Kidney (tissue), 14 donors: ENCODE results near the gene TEX9. TPM values are rescaled to one million over a fixed set of nuclear protein-coding genes. Genes with fewer than 3 reads are reported as not detected.
A peak's percentile ranks its signal among the peaks of the same experiment; 100 is the strongest.

Source experiments
- DNase-seq, 5 donors: peaks; one replicate each; pipeline ENCODE4 v3.0.0-alpha.2; 2013 to 2020
- FAIRE-seq: peaks from 2 replicates; lab custom pipeline; 2012; peaks lifted over from hg19 to GRCh38; lab: Jason Lieb, UNC
- H3K27ac ChIP-seq, 2 donors: one replicate each; pipeline ENCODE4 v1.7.0; 2013; ENCODE audit warnings: low read depth in 2 of 2, low read length in 2 of 2, inconsistent platforms in 1 of 2
- H3K27me3 ChIP-seq: one replicate; pipeline ENCODE4 v1.7.1; 2013; ENCODE audit warnings: low read length, inconsistent platforms; ENCODE audit not compliant: control insufficient read depth, insufficient read depth
- H3K36me3 ChIP-seq, 3 donors: one replicate each; pipeline versions ENCODE4 v1.7.0 to v1.7.1; 2013; ENCODE audit warnings: low read length in 3 of 3, control low read depth in 1 of 3, inconsistent platforms in 1 of 3; ENCODE audit not compliant: insufficient read depth in 3 of 3, control insufficient read depth in 2 of 3
- H3K4me1 ChIP-seq, 3 donors: one replicate each; pipeline versions ENCODE4 v1.7.0 to v1.7.1; 2013; ENCODE audit warnings: low read length in 3 of 3, inconsistent platforms in 1 of 3, low read depth in 1 of 3; ENCODE audit not compliant: control insufficient read depth in 2 of 3, insufficient read depth in 2 of 3
- H3K4me3 ChIP-seq, 3 donors: one replicate each; pipeline versions ENCODE4 v1.7.0 to v1.8.1; 2013; ENCODE audit warnings: low read length in 3 of 3, control low read depth in 1 of 3, inconsistent platforms in 1 of 3
- H3K9ac ChIP-seq, 3 donors: one replicate each; pipeline versions ENCODE4 v1.7.0 to v1.7.1; 2013; ENCODE audit warnings: low read length in 3 of 3, control low read depth in 1 of 3, inconsistent platforms in 1 of 3
- H3K9me3 ChIP-seq, 3 donors: one replicate each; pipeline versions ENCODE4 v1.7.0 to v1.7.1; 2013; ENCODE audit warnings: low read length in 3 of 3, control low read depth in 1 of 3, inconsistent platforms in 1 of 3; ENCODE audit not compliant: control insufficient read depth in 2 of 3, insufficient read depth in 1 of 3
- intact Hi-C: fragments of 100-400 bp; cut with DNase I; formaldehyde crosslinking; loops from one replicate; pipeline ENCODE4 v1.11.1; 2022
- polyA plus RNA-seq: library from polyadenylated mRNA; stranded (reverse); fragments of 350-450 nt; fragmentation: Illumina TruSeq; extraction: RNeasy Lipid Tissue Mini Kit (QIAGEN cat#74804); gene quantifications from one replicate; pipeline ENCODE4 v1.2.3, GENCODE V29; 2014; ENCODE audit warnings: low read depth, low replicate concordance; ENCODE audit not compliant: insufficient read depth
- total RNA-seq: library from RNA; stranded (reverse); fragmentation: NEBNext Ultra II Directional; extraction: Animal tissue kit (Norgen Biotek cat#: 25700); gene quantifications from one replicate; pipeline ENCODE4 v1.2.1, GENCODE V29; 2021
- TF ChIP-seq, protein P1 (sequence below): IDR thresholded peaks from 3 replicates; pipeline ENCODE4 v1.5.1; 2012; ENCODE audit warnings: mild to moderate bottlenecking, moderate library complexity, borderline replicate concordance; ENCODE audit not compliant: insufficient read depth; ENCODE audit errors: extremely low read depth
- donor health status: control.
- donor health status: control.
- donor health status: control.
- donor health status: control.
- donor health status: control.
- donor health status: DM: yes; HTN: yes; CAD: no.
- donor health status: Normal renal cell carcinoma (clear cell type).

The TEX9 gene
- total and polyA plus RNA-seq, 2 donors from 2014 or later: 9.4 to 35.2 TPM

DNA sequence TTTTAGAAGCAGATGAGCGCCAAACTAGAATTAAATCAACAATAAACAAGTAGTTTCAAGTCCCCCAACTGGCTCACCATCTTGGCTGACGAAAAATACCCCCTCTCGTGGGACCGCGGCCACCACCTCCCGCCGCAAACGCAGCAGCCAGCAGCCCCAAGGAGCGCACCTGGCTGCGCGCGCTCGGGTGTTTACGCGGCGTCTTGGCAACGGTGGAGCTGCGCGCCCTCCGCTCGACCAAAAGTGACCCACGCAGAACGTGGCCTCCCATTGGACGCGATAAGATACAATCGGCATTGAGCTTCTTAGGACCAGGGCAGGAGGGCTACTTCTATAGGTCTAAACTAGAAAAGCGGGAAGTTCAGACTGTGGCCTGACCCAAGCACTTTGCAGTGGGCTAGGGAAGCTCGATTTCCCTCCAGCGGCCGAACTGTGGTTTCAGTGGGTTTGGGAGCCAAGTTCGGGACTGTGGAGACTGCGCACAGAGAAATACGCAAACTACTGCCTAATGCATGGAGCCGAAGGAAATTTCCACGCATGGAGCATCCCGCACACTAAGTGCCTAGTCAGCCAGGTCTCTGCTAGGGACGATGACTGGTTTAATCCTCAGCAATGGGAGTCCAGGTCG lies 99.8 kb downstream of the TEX9 start, which contains the start of gene MNS1:
Gene MNS1 (minus strand): TSS at position 245 of the 628 bp plus-strand sequence. CDS start 165 bp downstream, at position 80.
- peak within 1 kb of the TSS; percentile 79 to 94 (median 93) for H3K4me3 ChIP-seq
- intact Hi-C loops: no loop called here
- no peak within 1 kb of the TSS for H3K27ac ChIP-seq
- no peaks in the 10 kb centered on the region for H3K27me3 ChIP-seq
- peak; percentile 79 for FAIRE-seq
- H3K36me3 ChIP-seq: no peaks in the 10 kb centered on the region
- H3K9ac ChIP-seq: peak within 1 kb of the TSS; percentile 35 to 95 (median 80)
- H3K4me1 ChIP-seq: peaks cover 0 to 11% (median 5%) of the 10 kb centered on the region in 3 donors
- TF ChIP-seq, protein P1, sequence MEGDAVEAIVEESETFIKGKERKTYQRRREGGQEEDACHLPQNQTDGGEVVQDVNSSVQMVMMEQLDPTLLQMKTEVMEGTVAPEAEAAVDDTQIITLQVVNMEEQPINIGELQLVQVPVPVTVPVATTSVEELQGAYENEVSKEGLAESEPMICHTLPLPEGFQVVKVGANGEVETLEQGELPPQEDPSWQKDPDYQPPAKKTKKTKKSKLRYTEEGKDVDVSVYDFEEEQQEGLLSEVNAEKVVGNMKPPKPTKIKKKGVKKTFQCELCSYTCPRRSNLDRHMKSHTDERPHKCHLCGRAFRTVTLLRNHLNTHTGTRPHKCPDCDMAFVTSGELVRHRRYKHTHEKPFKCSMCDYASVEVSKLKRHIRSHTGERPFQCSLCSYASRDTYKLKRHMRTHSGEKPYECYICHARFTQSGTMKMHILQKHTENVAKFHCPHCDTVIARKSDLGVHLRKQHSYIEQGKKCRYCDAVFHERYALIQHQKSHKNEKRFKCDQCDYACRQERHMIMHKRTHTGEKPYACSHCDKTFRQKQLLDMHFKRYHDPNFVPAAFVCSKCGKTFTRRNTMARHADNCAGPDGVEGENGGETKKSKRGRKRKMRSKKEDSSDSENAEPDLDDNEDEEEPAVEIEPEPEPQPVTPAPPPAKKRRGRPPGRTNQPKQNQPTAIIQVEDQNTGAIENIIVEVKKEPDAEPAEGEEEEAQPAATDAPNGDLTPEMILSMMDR: no peak
- no peaks in the 10 kb centered on the region for H3K9me3 ChIP-seq
- peak; percentile 94 to 99 (median 96) for DNase-seq

DNA sequence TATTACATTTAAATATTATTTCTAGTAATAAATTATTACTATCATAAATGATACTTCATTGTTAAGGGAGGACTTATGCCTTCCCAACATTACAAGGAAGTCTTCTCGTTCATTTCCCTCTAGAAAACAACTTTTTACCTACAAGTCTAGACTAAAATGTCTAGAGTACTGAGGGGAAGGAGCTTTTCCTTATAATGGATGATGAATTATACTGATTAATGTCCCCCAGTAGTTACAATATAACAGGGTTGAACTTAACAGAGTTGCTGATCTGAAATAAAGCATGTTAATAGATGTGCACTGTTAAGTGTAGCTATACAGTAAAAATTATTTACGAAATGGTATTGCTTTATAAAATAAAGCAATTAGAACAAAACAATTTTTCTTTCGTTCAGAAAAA lies 102.4 kb downstream of the TEX9 start:
- TF ChIP-seq, protein P1: no peak
- H3K27ac ChIP-seq: peak overlapping the region in 1 of 2 donors; percentile 10
- peak in 2 of 5 donors; percentile 55 to 60 for DNase-seq
- H3K9me3 ChIP-seq: no peaks in the 10 kb centered on the region
- H3K4me1 ChIP-seq: peaks cover 0 to 11% (median 5%) of the 10 kb centered on the region in 3 donors
- H3K9ac ChIP-seq: no peak overlapping the region
- no peaks in the 10 kb centered on the region for H3K27me3 ChIP-seq
- no peaks in the 10 kb centered on the region for H3K36me3 ChIP-seq
- peak; percentile 92 for FAIRE-seq
- H3K4me3 ChIP-seq: peak overlapping the region in 2 of 3 donors; percentile 12 to 62
- intact Hi-C loops: no loop called here

DNA sequence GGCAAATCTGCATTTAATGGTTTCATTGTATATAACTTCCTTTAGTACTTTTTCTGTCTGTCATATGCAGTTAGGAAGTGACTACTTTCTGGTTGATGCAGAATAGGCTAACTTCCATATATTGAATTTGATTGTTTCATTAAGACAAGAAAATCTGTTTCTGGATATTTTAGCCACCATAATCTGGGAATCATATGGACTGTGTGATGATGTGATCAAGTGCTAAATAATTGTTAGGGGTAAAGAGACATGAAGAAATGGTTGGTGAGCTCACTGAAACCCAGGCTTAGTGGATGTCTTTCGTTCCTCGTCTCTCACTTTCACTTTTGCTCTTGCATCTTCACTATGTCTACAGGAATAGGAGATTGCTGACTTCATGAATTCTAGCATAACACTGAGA lies 103.2 kb downstream of the TEX9 start:
- Histone ChIP-seq H3K9ac (no peak overlapping the region), H3K27ac (peak overlapping the region in 1 of 2 donors; percentile 10), H3K4me3 (peak overlapping the region; percentile 8 to 62 (median 45)), H3K9me3 (no peaks in the 10 kb centered on the region), H3K4me1 (peaks cover 0 to 11% (median 5%) of the 10 kb centered on the region in 3 donors), H3K27me3 (no peaks in the 10 kb centered on the region), H3K36me3 (no peaks in the 10 kb centered on the region)
- DNase-seq (no peak), FAIRE-seq (no peak)
- TF ChIP-seq, protein P1: no peak
- intact Hi-C loops: no loop called here
